ENCODE measurements around the gene ARL16.

ARL16 gene

DNA sequence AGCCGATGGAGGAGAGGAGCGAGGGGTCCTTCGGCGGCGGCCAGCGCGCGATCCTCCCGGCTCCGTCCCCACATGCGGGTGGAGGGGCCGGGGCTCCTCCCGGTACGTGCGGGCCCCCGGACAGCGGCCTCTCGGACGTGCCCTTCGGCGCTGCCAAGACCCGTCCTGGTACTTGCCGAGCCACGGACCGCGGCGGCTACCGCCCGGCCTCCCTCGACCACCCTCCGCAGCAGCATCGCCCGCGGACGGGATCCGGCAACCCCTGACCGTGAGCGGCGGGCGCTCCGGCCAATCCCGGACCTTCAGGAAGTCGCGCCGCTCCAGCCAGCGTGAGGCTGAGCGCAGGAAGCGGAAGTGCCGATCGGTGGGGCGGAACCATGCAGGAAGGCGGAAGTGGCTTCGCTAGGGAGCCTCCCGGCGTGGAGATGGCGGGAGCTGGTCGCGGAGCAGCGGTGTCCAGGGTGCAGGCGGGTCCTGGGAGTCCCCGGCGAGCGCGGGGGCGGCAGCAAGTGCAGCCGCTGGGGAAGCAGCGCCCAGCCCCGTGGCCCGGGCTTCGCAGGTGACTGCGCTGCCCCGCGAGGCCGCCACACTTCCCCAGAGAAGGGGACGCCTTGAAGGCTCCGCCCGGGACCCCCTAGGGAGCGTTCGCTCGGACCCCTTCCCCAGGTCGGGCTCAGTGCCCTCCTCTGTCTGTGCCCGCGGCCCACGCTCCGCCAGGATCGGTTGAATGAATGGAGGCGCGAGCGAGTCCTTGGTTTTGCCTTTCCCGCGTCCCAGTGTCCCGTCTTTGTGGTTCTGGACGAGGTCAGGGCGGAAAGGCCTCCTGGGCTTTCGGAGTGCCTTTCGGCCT, 17.0 kb downstream of the ARL16 start, which contains the start of the genes CCDC137 and OXLD1:
Gene CCDC137 (plus strand): TSS at position 396 of the 850 bp plus-strand sequence. CDS start 30 bp downstream, at position 426.
Gene OXLD1 (minus strand): TSS at position 264 of the 850 bp plus-strand sequence. CDS start 28 bp downstream, at position 236.
- peak; percentile 98 to 99 (median 99) for DNase-seq

DNA sequence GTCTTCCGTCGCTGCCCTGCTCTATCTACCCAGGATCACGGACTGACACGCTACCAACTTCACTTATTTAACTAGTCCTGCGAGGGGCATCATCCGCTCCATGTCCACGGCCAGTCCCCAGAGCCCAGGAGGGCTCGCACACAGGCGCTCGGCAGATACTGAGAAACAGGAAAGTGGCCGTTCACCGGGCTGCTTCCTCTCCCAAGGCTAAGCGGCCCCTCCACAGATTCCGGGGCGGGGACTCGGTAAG, 17.6 kb downstream of the ARL16 start:
- DNase-seq: peak; percentile 26 to 39 (median 31)

DNA sequence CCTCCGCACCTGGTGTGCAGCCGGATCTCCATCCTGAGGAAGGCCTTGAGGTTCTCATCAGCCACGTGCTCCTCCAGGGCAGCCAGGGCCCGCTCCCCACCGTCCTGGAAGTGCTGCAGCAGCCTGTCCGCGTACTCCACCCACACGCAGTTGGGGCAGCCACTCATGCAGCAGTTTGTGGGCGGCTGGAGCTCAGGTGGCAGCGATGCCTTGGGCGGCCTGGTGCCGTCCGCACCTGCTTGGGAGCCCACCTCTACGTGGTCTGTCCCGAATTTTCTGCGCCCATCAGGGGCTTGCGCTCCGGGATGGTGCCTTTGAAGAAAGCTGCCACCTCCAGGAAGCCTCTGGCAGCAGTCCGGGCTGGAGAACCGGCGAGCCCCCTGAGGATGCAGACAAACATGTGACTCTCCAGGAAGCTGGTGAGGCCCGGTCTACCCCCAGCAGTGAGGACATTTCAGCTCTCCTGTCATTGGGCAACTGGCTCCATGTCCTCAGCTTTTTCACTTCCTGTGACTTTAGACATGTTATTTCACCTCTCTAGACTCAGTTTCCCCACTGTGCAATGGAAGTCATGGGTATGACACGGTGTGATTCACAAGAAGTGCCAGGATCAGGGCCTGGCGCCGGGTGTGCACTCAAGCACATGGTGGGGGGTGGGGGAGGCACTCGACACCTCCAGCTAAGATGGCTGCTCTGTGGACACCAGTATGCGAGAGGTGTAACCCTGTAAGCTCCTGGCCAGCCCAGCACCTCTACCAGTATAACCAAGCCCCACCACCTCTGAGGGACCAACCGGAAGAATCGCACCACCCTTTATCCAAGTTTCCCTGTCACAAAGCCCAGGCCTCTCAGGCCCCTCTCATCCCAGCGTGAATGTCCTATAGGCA, 18.1 kb downstream of the ARL16 start:
- DNase-seq: peak in 2 of 3 donors; percentile 23 to 37

DNA sequence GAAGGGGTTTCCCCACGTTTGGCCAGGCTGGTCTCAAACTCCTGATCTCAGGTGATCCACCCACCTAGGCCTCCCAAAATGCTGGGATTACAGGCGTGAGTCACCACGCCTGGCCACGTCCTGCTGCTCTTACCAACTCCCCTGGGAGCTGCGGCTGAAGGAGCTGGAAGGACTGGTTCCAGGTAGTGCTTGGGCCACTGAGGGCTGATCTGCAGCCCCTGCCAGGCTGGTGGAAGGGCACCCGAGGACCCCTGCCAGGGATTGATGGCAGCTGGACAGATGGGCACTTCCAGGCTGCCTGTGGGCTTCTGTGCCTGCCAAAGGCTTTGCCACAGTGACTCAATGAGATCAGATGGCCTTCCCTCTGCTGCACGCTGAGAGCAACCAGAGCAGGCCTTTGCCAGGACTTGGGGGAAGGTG, 19.5 kb downstream of the ARL16 start:
- DNase-seq: peak in 1 of 3 donors; percentile 13

GRCh38 chr17:81662002-81662401, 21.6 kb downstream of the ARL16 start:
- no peak for DNase-seq

GRCh38 chr17:81660441-81660840, 23.2 kb downstream of the ARL16 start:
- no peak for DNase-seq

DNA sequence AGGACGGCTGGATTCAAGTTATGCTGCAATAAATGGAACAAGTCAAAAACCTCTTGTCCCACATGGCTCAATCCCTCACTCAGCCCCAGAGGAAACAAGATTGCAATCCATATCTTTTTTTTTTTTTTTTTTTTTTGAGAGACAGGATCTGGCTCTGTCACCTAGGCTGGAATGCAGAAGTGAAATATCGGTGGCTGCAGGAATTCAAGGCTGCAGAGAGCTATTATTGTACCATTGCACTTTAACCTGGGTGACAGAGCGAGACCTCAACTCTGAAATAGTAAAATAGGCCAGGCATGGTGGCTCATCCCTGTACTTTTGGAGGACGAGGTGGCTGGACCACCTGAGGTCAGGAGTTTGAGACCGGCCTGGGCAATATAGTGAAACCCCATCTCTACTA, 24.6 kb downstream of the ARL16 start:
- no peak for DNase-seq

- DNase-seq: no peak
Observed at GRCh38 chr17:81656835-81657234, 26.8 kb downstream of the ARL16 start.

- DNase-seq: no peak
Observed at GRCh38 chr17:81656118-81656743, 27.4 kb downstream of the ARL16 start, which contains the start of gene PDE6G. Gene PDE6G, minus strand, starts transcription at chr17:81656542. Its CDS starts 3,237 bp downstream, at chr17:81653305.

DNA sequence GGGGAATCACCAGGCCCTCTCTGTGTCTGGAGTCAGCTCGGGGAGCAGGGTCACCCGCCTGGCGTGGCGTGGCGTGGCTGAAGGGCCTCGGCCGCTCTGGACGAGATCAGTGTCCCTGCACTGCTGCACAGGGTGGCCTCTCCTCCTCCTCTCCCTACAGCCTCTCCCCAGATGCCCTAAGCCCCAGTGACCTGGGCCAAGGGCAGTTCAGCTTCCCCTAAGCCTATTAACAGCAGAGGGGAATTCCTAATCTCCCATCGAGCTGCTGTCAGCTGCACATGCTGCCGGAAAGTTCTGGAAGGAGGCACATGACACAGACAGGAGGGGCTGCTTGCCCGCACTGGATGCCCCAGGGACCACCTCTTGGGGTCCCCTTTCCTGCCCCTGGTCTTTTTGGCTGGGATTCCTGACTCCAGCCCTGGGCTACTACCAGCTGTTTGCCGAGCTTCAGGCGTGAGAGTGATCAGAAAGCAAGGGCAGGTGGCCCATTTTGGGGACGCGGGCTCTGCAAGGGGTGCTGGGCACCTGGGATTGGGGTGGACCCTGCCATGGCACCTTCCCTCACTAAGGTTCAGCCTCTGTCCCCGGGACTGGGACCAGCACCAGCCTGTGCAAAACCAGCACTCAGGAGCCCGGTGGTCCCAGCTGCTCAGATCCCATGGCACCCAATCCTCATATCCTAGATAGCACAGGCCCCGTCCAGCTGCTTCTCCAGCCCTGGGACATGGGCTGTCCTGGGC, 28.0 kb downstream of the ARL16 start:
- DNase-seq: peak; percentile 57 to 77 (median 61)

DNA sequence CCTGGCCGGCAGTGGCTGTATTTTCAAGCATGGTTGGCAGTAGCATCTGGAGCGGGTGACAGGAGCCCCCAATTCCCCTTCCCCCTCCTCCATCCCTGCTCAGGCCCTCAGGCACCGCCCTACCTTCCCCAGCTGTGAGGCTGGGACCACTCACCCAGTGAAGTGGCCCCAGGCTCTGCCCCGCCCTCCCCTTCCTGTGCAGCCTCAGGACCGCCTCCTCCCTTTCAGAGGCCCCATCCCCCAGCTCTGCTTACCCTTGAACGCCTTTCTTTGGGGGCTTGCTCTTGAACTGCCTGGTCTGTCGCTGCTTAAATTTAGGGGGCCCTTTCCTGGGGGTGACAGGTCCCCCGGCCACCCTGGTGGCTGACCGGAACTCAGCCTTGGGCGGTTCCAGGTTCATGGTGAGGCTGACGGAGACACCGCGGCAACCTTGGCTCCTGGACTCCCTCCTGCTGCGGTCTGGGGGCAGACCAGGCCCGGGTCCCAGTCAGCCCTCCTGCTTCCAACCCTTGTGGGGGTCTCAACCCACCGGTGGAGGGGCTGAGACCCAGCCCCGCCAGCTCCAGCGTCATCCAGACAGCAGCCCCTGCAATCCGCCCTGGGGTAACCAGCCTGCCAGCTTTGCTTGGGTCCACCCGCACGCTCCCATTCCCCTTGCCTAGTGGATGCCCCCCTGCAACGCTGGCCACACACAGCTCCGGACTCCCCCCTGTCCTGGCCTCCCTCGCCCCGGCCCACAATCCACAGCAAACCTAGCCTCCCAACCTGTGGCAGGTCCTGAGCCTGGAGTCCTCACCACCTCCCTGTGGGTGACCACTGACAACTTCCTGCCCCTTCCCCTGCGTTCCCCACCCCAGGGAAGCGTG, 30.5 kb downstream of the ARL16 start:
- DNase-seq: no peak

- DNase-seq: no peak
Observed at GRCh38 chr17:81651692-81652091, 31.9 kb downstream of the ARL16 start.

GRCh38 chr17:81650951-81651350, 32.6 kb downstream of the ARL16 start:
- DNase-seq: no peak

DNA sequence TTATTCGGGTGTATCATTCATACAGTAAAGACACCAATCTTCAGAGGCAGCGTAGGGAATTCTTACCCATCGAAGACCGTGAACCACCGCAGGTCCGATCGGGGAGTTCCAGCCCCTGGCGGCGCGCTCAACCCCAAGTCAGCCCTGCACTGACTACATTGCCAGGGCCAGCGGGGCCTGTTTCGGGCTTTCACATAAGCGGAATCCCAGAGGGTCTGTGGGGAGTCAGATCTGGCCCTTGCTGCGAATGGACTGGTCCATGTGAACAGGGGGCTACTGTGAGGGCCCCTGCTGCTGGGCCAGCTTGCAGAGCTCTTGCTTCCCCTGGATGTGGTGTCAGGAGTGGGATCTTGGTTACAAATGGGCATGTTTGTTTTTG, 34.9 kb downstream of the ARL16 start:
- DNase-seq: no peak

- no peak for DNase-seq
Observed at GRCh38 chr17:81648013-81648706, 35.4 kb downstream of the ARL16 start.

DNA sequence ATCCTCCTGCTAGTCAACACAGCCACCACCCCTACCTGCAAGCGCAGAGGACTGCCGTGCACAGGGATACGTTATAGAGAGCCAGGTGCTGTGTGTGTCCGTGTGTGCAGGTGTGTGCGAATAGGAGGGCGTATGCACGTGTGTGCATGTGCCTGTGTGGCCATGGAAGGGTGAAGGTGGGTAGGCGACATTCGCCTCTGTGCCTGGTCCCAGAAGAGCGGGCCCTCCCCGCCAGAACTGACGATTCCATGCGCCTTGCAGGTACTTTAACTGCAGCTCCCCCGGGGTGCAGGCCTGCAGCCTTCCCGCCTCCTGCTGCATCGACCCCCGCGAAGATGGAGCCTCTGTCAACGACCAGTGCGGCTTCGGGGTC, 36.0 kb downstream of the ARL16 start:
- DNase-seq: no peak

- DNase-seq: no peak
Observed at GRCh38 chr17:81646869-81647600, 36.6 kb downstream of the ARL16 start.

- no peak for DNase-seq
Observed at GRCh38 chr17:81644976-81645952, 38.3 kb downstream of the ARL16 start.

GRCh38 chr17:81644496-81644895, 39.1 kb downstream of the ARL16 start:
- DNase-seq: no peak
